DOHH2 (cell line): ENCODE measurements around the gene COL4A2.

ENCODE experiments used
- H3F3A ChIP-seq: fragments of 200-600 bp; sonication (generic), shearing (Covaris generic); 2 replicates; pipeline ENCODE4 v1.6.0; 2016; ENCODE audit warnings: antibody characterized with exemption, mild to moderate bottlenecking; ENCODE audit not compliant: control insufficient read depth, insufficient read depth
- H3K27ac ChIP-seq: fragments of 200-600 bp; sonication (generic); 2 replicates; pipeline ENCODE4 v1.5.1; 2014; ENCODE audit warnings: low read depth, mild to moderate bottlenecking, low read length, moderate library complexity
- H3K27me3 ChIP-seq: fragments of 200-600 bp; sonication (generic); 2 replicates; pipeline ENCODE4 v1.6.1; 2014; ENCODE audit warnings: mild to moderate bottlenecking, low read length, mixed read lengths; ENCODE audit not compliant: control insufficient read depth
- H3K36me3 ChIP-seq: fragments of 200-600 bp; sonication (generic); 2 replicates; pipeline ENCODE4 v1.6.1; 2014; ENCODE audit warnings: mild to moderate bottlenecking, low read length, moderate library complexity, mixed read lengths; ENCODE audit not compliant: control insufficient read depth
- H3K4me1 ChIP-seq: fragments of 200-600 bp; sonication (generic); 2 replicates; pipeline ENCODE4 v1.6.1; 2014; ENCODE audit warnings: mild to moderate bottlenecking, low read length, mixed read lengths; ENCODE audit not compliant: control insufficient read depth
- H3K4me2 ChIP-seq: fragments of 200-600 bp; sonication (generic); 2 replicates; pipeline ENCODE4 v1.6.0; 2014; ENCODE audit warnings: mild to moderate bottlenecking, low read length, moderate library complexity
- H3K4me3 ChIP-seq: fragments of 200-600 bp; sonication (generic); 2 replicates; pipeline ENCODE4 v1.5.1; 2014; ENCODE audit warnings: mild to moderate bottlenecking, low read length, mixed read lengths
- H3K79me2 ChIP-seq: fragments of 200-600 bp; sonication (generic); 2 replicates; pipeline ENCODE4 v1.6.1; 2014; ENCODE audit warnings: mild to moderate bottlenecking, low read length, mixed read lengths; ENCODE audit not compliant: control insufficient read depth
- H3K9me2 ChIP-seq: fragments of 200-600 bp; sonication (generic); replicated peaks from 2 replicates; pipeline ENCODE4 v1.6.1; 2014; ENCODE audit warnings: mild to moderate bottlenecking, low read length, mixed read lengths; ENCODE audit not compliant: control insufficient read depth
- H3K9me3 ChIP-seq: fragments of 200-600 bp; sonication (generic); 2 replicates; pipeline ENCODE4 v1.6.1; 2014; ENCODE audit warnings: antibody characterized with exemption, low read length, mixed read lengths; ENCODE audit not compliant: control insufficient read depth, insufficient read depth
- H4K20me1 ChIP-seq: fragments of 200-600 bp; sonication (generic); 2 replicates; pipeline ENCODE4 v1.6.0; 2014; ENCODE audit warnings: low read depth, mild to moderate bottlenecking, antibody characterized with exemption, low read length, moderate library complexity; ENCODE audit not compliant: control insufficient read depth, insufficient read depth
- EZH2phosphoT487 ChIP-seq: fragments of 200-600 bp; sonication (generic); IDR thresholded peaks from 2 replicates; pipeline ENCODE4 v1.6.1; 2017; ENCODE audit warnings: borderline replicate concordance, mild to moderate bottlenecking, antibody characterized with exemption, low read length, moderate library complexity, mixed read lengths
- TF ChIP-seq, protein P1 (sequence below): fragments of 200-600 bp; sonication (generic); IDR thresholded peaks from one replicate; pipeline ENCODE4 v1.5.1; 2014; ENCODE audit warnings: antibody characterized with exemption, mild to moderate bottlenecking, low read depth, low read length; ENCODE audit not compliant: poor library complexity, severe bottlenecking

COL4A2 gene

DNA sequence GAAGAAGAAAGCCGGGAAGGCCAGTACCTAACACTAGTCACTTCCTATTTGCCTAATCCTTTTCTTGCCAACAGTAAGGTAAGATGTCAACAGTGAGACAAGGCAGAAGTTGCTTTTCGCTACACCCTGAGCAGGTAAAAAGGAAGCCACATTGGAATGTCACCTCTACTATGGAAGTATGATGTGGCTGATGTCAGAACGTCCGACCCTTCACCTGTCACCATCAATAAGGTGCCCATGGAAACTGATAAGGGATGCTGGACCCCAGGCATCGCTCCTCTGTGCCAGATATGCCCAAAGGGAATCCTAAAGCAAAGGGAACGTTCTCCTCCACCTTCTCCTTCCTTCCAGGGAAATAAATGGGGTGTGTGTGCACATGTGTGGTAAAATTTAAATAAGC lies 34.4 kb upstream of the COL4A2 start:
- H3K4me3 ChIP-seq = no peak overlapping the region
- H3K36me3 ChIP-seq = no peaks in the 10 kb centered on the region

DNA sequence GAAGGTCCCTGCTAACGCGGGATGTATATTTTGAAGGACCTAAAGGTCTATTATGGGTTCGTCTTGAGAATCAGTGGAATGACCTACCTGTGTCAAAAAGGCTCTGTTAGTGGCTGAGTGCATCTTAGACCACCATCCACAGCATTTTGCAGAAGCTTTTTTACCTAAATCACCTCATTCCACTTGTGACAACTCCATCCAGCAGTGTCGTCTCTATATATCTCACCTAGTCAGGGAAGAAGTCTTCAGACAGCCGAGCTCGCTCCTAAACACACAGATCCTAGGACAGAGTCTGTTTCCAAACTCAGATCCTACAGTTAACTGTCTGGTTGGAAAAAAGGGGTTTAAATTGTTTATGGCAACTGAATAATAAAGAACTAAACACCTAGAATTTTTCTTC lies 33.8 kb upstream of the COL4A2 start:
- Histone ChIP-seq H3K4me3 (no peak overlapping the region), H3K4me1 (no peaks in the 10 kb centered on the region), H3K27me3 (no peaks in the 10 kb centered on the region), H3K4me2 (no peak overlapping the region), H3K9me2 (no peaks in the 10 kb centered on the region), H4K20me1 (no peaks in the 10 kb centered on the region), H3K36me3 (no peaks in the 10 kb centered on the region), H3K79me2 (no peaks in the 10 kb centered on the region), H3K9me3 (no peaks in the 10 kb centered on the region), H3F3A (no peaks in the 10 kb centered on the region), H3K27ac (no peak overlapping the region)
- TF ChIP-seq, protein P1, sequence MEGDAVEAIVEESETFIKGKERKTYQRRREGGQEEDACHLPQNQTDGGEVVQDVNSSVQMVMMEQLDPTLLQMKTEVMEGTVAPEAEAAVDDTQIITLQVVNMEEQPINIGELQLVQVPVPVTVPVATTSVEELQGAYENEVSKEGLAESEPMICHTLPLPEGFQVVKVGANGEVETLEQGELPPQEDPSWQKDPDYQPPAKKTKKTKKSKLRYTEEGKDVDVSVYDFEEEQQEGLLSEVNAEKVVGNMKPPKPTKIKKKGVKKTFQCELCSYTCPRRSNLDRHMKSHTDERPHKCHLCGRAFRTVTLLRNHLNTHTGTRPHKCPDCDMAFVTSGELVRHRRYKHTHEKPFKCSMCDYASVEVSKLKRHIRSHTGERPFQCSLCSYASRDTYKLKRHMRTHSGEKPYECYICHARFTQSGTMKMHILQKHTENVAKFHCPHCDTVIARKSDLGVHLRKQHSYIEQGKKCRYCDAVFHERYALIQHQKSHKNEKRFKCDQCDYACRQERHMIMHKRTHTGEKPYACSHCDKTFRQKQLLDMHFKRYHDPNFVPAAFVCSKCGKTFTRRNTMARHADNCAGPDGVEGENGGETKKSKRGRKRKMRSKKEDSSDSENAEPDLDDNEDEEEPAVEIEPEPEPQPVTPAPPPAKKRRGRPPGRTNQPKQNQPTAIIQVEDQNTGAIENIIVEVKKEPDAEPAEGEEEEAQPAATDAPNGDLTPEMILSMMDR = no peak
- no peak for TF ChIP-seq EZH2phosphoT487

More for the DNA sequence above, 34.4 kb upstream of the COL4A2 start:
- Histone ChIP-seq H3K9me2 (no peaks in the 10 kb centered on the region), H3K27ac (no peak overlapping the region), H3K4me1 (no peaks in the 10 kb centered on the region), H3K79me2 (no peaks in the 10 kb centered on the region), H3K4me2 (no peak overlapping the region), H3K9me3 (no peaks in the 10 kb centered on the region), H3F3A (no peaks in the 10 kb centered on the region), H3K27me3 (no peaks in the 10 kb centered on the region), H4K20me1 (no peaks in the 10 kb centered on the region)
- TF ChIP-seq EZH2phosphoT487 = no peak
- TF ChIP-seq, protein P1 = no peak

DNA sequence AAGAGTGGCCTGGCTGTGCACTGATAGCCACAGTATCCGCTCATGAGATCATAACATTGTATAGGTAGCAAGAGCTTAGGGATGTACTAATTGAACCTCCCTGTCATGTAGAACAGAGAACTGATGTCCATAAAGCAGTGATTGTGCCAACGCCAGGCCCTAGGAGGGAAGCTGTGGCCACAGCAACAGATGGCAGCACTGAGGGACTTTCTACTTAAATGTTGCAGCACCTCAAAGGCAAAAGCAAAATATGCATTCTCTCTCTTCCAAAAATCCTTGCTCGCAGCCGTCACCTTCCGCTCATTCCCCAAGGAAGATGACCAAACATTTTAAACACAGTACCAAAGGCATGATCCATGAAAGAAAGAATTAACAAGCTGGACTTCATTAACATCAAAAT lies 32.4 kb upstream of the COL4A2 start:
- H3K27me3 ChIP-seq = peaks cover 2% of the 10 kb centered on the region; the same call in 1 of the 2 replicates
- no peaks in the 10 kb centered on the region for H3F3A ChIP-seq
- no peak overlapping the region for H3K4me2 ChIP-seq
- no peak overlapping the region for H3K4me3 ChIP-seq
- H3K9me2 ChIP-seq = no peaks in the 10 kb centered on the region
- H3K27ac ChIP-seq = no peak overlapping the region
- H3K9me3 ChIP-seq = no peaks in the 10 kb centered on the region
- no peaks in the 10 kb centered on the region for H3K79me2 ChIP-seq
- TF ChIP-seq EZH2phosphoT487 = no peak
- TF ChIP-seq, protein P1 = no peak
- no peaks in the 10 kb centered on the region for H4K20me1 ChIP-seq
- no peaks in the 10 kb centered on the region for H3K4me1 ChIP-seq
- no peaks in the 10 kb centered on the region for H3K36me3 ChIP-seq
